ENCODE data around the gene FGF12.

- no peak for TF ChIP-seq CTCF (IDR thresholded peaks at IDR 0.05)
- TF ChIP-seq EZH2 (IDR thresholded peaks at IDR 0.05; ENCODE audit: borderline replicate concordance, insufficient read depth, low read depth, low read length, poor library complexity, severe bottlenecking) = no peak
These were observed 85.4 kb downstream of the FGF12 start for GRCh38 chr3:192641919-192642318.
